Heart right ventricle (tissue), 16 donors: ENCODE results near the gene ATG4B. TPM values are rescaled to one million over a fixed set of nuclear protein-coding genes. Genes with fewer than 3 reads are reported as not detected.
A peak's percentile ranks its signal among the peaks of the same experiment; 100 is the strongest.

ENCODE experiments used
- ATAC-seq, 8 donors: fragments of 200-7000 bp; cut with Tn5 transposase; one replicate each; pipeline ENCODE4 v1.9.1; 2020; ENCODE audit warnings: mild to moderate bottlenecking in 8 of 8, moderate library complexity in 8 of 8, moderate number of reproducible peaks in 1 of 8
- DNase-seq, 2 donors: peaks; one replicate each; pipeline ENCODE4 v3.0.0-alpha.2; 2020
- H3K27ac ChIP-seq, 10 donors: fragments of 200-600 bp; sonication (generic) in 2 of 10; one replicate each; pipeline versions ENCODE4 v1.5.0 to v1.8.0; 2020 to 2022; ENCODE audit warnings: mild to moderate bottlenecking in 3 of 10
- H3K27me3 ChIP-seq, 7 donors: fragments of 200-600 bp; one replicate each; pipeline ENCODE4 v1.8.0; 2021 to 2022; ENCODE audit warnings: mild to moderate bottlenecking in 2 of 7
- H3K36me3 ChIP-seq, 9 donors: fragments of 200-600 bp; sonication (generic) in 1 of 9; one replicate each; pipeline versions ENCODE4 v1.5.0 to v1.8.0; 2020 to 2022; ENCODE audit warnings: mild to moderate bottlenecking in 2 of 9
- H3K4me1 ChIP-seq, 9 donors: fragments of 200-600 bp; sonication (generic) in 1 of 9; one replicate each; pipeline versions ENCODE4 v1.5.0 to v1.8.0; 2020 to 2022; ENCODE audit warnings: mild to moderate bottlenecking in 4 of 9
- H3K4me3 ChIP-seq, 10 donors: fragments of 200-600 bp; sonication (generic) in 2 of 10; one replicate each; pipeline versions ENCODE4 v1.5.0 to v1.8.0; 2020 to 2022; ENCODE audit warnings: mild to moderate bottlenecking in 7 of 10, moderate library complexity in 2 of 10
- H3K9me3 ChIP-seq, 11 donors: fragments of 200-600 bp in 10 of 11; sonication (generic) in 2 of 11; one replicate each; pipeline versions ENCODE4 v1.5.0 to v1.8.0; 2013 to 2022; ENCODE audit warnings: mild to moderate bottlenecking in 2 of 11, control low read depth in 1 of 11, moderate library complexity in 1 of 11
- WGBS, 2 donors: extraction: QIAGEN DNeasy Blood & Tissue Kit; methylation state at CpG; one replicate each; pipeline ENCODE4 v1.1.7; 2013; ENCODE audit warnings: inconsistent platforms in 1 of 2; 5-methylcytosine and 5-hydroxymethylcytosine counted together
- intact Hi-C, 10 donors: fragments of 100-400 bp; cut with DNase I; formaldehyde crosslinking; loops; one replicate each; pipeline versions ENCODE4 v1.11.1 to v1.14.2; 2022
- polyA plus RNA-seq, 2 donors: library from polyadenylated mRNA; stranded (reverse); fragments of 200-250 nt; gene quantifications; one replicate each; pipeline ENCODE4 v1.2.3, GENCODE V29; 2013
- total RNA-seq, 10 donors: library from RNA; stranded (reverse); fragmentation: NEBNext Ultra II Directional in 3 of 10; extraction: Animal tissue kit (Norgen Biotek cat#: 25700) in 3 of 10; gene quantifications; one replicate each; pipeline versions ENCODE4 v1.2.1 to v1.2.4, GENCODE V29; 2021 to 2023
- TF ChIP-seq, protein P1 (sequence below), 9 donors: fragments of 200-600 bp; sonication (generic) in 2 of 9; IDR thresholded peaks; one replicate each; pipeline versions ENCODE4 v1.5.0 to v1.8.0; 2021 to 2022; ENCODE audit warnings: antibody characterized with exemption in 9 of 9, mild to moderate bottlenecking in 5 of 9, moderate library complexity in 1 of 9
- donor health status: Arrhythmogenic right ventricular cardiomyopathy.
- donor health status: ischemic (EF 13 %, LVEDD 7.1; RV severe dilation, severe dysfunction).
- donor health status: healthy with polysubstance abuse.
- donor health status: DM: no; HTN: yes; CAD: no.
- donor health status: DM: no; HTN: no; CAD: no.
- donor health status: ischemic (EF 25% LVEDD 6.9; RV normal size, moderate dysfunction).
- donor health status: ischemic (EF 25% LVEDD 5.7; RV mildly dilated, moderate dysfunction).
- donor health status: healthy.
- donor health status: DM: yes; HTN: yes; CAD: no.
- donor health status: Ischemic cardiomyopathy.
- donor health status: ischemic (EF 35%, LVEDD 5.7; RV mildly dilated, moderate dysfunction).
- donor health status: nonischemic (EF 11% LVEDD 7.7; RV severe dilation, severe dysfunction).
- donor health status: DM: yes; HTN: yes; CAD: no.
- donor health status: PGD.
- donor health status: ischemic (EF 29% LVEDD 5.4; RV normal size, mild dysfunction).
- donor health status: nonischemic (EF 23%, LVEDD 6.1; RV moderate dilation, normal function).

Gene ATG4B
- total and polyA plus RNA-seq, 12 donors: 34.7 to 55.7 (median 42.8) TPM

DNA sequence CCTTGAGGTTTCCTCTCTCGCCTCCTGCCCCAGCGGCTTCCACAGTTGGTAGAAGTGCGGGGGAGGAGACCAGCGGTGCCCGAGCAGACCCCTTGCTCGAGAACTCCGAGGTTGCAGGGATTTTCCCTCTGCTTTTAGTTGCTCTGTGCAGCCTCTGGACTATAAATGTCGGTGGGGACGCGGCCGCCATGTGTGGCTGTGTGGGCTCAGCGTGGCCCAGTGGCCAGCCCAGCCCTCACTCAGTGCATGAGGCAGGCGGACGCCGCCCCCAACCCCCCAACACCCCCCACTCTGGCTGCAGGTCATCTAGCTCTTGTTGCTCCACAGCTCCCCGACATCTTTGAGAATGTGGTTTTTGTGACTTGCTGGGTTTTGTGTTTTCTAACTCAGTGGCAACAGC lies 81.6 kb downstream of the ATG4B start:
- 95 to 96% methylated on average over 16 of the region's 16 CpGs for whole genome bisulfite sequencing, 2 donors
- intact Hi-C loops: no loop called here
- no peaks in the 10 kb centered on the region for H3K27me3 ChIP-seq
- TF ChIP-seq, protein P1, sequence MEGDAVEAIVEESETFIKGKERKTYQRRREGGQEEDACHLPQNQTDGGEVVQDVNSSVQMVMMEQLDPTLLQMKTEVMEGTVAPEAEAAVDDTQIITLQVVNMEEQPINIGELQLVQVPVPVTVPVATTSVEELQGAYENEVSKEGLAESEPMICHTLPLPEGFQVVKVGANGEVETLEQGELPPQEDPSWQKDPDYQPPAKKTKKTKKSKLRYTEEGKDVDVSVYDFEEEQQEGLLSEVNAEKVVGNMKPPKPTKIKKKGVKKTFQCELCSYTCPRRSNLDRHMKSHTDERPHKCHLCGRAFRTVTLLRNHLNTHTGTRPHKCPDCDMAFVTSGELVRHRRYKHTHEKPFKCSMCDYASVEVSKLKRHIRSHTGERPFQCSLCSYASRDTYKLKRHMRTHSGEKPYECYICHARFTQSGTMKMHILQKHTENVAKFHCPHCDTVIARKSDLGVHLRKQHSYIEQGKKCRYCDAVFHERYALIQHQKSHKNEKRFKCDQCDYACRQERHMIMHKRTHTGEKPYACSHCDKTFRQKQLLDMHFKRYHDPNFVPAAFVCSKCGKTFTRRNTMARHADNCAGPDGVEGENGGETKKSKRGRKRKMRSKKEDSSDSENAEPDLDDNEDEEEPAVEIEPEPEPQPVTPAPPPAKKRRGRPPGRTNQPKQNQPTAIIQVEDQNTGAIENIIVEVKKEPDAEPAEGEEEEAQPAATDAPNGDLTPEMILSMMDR (IDR thresholded peaks at IDR 0.05): no peak
- no peaks in the 10 kb centered on the region for H3K4me1 ChIP-seq
- no peak for DNase-seq
- no peak overlapping the region for H3K27ac ChIP-seq
- peaks cover 0 to 98% (median 34%) of the 10 kb centered on the region in 9 donors for H3K36me3 ChIP-seq
- H3K4me3 ChIP-seq: no peak overlapping the region
- no peak for ATAC-seq
- peaks cover 0 to 10% (median 0%) of the 10 kb centered on the region in 11 donors for H3K9me3 ChIP-seq

DNA sequence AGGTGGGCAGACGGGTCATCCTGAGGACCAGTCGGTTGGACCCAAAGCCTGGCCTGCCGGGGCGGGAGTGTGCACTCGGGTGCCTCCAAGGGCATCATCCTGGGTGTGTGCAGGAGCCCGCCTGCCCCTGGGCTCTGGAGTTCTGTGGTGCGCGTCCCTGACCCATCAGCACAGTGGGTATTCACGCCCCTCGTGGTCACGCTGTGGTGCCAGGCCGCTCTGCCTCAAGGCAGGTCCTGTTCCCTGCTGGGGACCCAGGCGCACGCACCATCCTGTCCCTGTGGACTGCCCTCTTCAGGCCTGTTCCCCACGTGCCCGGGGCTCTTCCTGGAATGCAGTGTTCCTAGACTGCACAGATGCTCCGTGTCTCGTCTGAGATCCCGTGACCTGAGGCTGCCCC lies 82.6 kb downstream of the ATG4B start:
- Histone ChIP-seq H3K9me3 (peaks cover 0 to 10% (median 0%) of the 10 kb centered on the region in 11 donors), H3K27ac (no peak overlapping the region), H3K27me3 (no peaks in the 10 kb centered on the region), H3K4me3 (no peak overlapping the region), H3K4me1 (no peaks in the 10 kb centered on the region), H3K36me3 (peaks cover 0 to 98% (median 27%) of the 10 kb centered on the region in 9 donors)
- ATAC-seq: peak in 2 of 8 donors; percentile 11 to 25
- intact Hi-C loops: loop anchor here in 1 of 10 donors (10.0 kb wide), 1 partner anchor 155 kb away; no protein-coding TSS in a partner anchor
- no peak for DNase-seq
- TF ChIP-seq, protein P1 (IDR thresholded peaks at IDR 0.05): no peak
- 95 to 96% methylated on average over 19 of the region's 19 CpGs for WGBS, 2 donors

DNA sequence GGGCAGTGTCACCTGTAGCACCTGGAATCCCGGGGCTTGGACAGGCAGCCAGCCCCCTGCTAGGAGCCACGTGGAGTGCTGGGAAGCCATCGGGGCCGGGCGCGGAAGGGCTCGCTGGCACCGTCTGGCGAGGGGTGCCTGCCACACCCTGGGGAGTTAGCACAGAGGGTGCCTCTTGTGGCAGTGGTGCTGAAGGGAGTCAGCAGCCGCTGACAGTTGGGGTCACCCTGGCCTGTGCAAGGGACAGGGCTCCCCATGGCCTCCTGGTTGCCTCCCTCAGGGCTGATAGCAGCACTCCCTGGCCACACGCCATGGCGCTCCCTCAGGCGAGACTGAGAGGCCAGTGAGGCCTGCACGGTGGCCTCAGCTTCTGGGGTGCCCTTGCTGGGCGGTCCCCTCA lies 83.1 kb downstream of the ATG4B start:
- Histone ChIP-seq H3K27ac (no peak overlapping the region), H3K27me3 (no peaks in the 10 kb centered on the region), H3K4me1 (no peaks in the 10 kb centered on the region), H3K36me3 (peaks cover 0 to 98% (median 27%) of the 10 kb centered on the region in 9 donors), H3K4me3 (no peak overlapping the region), H3K9me3 (peaks cover 0 to 10% (median 0%) of the 10 kb centered on the region in 11 donors)
- TF ChIP-seq, protein P1 (IDR thresholded peaks at IDR 0.05): no peak
- WGBS, 2 donors: 89 to 93% methylated on average over 15 of the region's 15 CpGs
- intact Hi-C loops: loop anchor here in 1 of 10 donors (10.0 kb wide), 1 partner anchor 154 kb away; no protein-coding TSS in a partner anchor
- DNase-seq: no peak
- peak in 1 of 8 donors; percentile 12 for ATAC-seq

DNA sequence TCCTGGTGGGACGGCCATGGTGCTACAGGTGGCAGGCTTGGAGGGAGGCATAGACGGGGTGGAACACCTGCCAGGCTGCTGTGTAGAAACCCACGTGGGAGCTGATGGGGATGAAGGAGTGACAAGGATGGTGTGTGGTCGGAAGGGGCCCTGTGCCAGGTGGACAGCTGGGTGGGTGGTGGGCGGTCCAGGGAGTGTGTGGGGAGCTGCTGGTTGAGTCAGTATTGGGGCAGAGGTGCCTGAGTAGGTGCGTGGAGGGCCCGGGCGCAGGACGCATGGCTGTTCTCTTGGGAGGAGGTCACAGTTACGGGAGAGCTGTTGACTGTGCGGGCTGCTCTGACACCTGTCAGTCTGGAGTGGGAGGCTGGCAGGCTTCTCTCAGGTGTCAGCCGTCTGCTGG lies 84.4 kb downstream of the ATG4B start:
- Histone ChIP-seq H3K4me1 (no peaks in the 10 kb centered on the region), H3K9me3 (peaks cover 0 to 10% (median 0%) of the 10 kb centered on the region in 11 donors), H3K36me3 (peaks cover 0 to 96% (median 24%) of the 10 kb centered on the region in 9 donors), H3K27ac (no peak overlapping the region), H3K27me3 (no peaks in the 10 kb centered on the region), H3K4me3 (no peak overlapping the region)
- TF ChIP-seq, protein P1 (IDR thresholded peaks at IDR 0.05): no peak
- intact Hi-C loops: loop anchor here in 1 of 10 donors (10.0 kb wide), 1 partner anchor 153 kb away; no protein-coding TSS in a partner anchor
- ATAC-seq: no peak
- no peak for DNase-seq
- WGBS, 2 donors: 91 to 96% methylated on average over 12 of the region's 12 CpGs
